GM23248 (cell line): ENCODE measurements around the gene AK8. TPM values are rescaled to one million over a fixed set of nuclear protein-coding genes. Genes with fewer than 3 reads are reported as not detected.

ENCODE experiments used
- DNase-seq: peaks from one replicate; pipeline ENCODE4 v3.0.0-alpha.2; 2015
- H2AFZ ChIP-seq: fragments of 200-600 bp; sonication (generic); 2 replicates; pipeline ENCODE4 v1.6.1; 2016; ENCODE audit warnings: antibody characterized with exemption
- H3F3A ChIP-seq: fragments of 200-600 bp; sonication (generic); 2 replicates; pipeline ENCODE4 v1.6.1; 2016; ENCODE audit warnings: mild to moderate bottlenecking, antibody characterized with exemption, mixed run types; ENCODE audit not compliant: insufficient read depth
- H3K27ac ChIP-seq: fragments of 200-600 bp; sonication (generic); 2 replicates; pipeline ENCODE4 v1.5.1; 2016; ENCODE audit warnings: mild to moderate bottlenecking
- H3K27me3 ChIP-seq: fragments of 200-600 bp; sonication (generic); replicated peaks from 2 replicates; pipeline ENCODE4 v1.6.1; 2016; ENCODE audit warnings: mild to moderate bottlenecking; ENCODE audit not compliant: insufficient read depth
- H3K36me3 ChIP-seq: fragments of 200-600 bp; sonication (generic); 2 replicates; pipeline ENCODE4 v1.6.1; 2016; ENCODE audit warnings: low read depth, mild to moderate bottlenecking
- H3K4me1 ChIP-seq: fragments of 200-600 bp; sonication (generic); 2 replicates; pipeline ENCODE4 v1.6.1; 2016; ENCODE audit warnings: mild to moderate bottlenecking; ENCODE audit not compliant: insufficient read depth
- H3K4me2 ChIP-seq: fragments of 200-600 bp; sonication (generic); one replicate; pipeline ENCODE4 v1.6.1; 2016; ENCODE audit warnings: mild to moderate bottlenecking; ENCODE audit not compliant: unreplicated experiment
- H3K4me3 ChIP-seq: fragments of 200-600 bp; sonication (generic); 2 replicates; pipeline ENCODE4 v1.5.1; 2016; ENCODE audit warnings: mild to moderate bottlenecking
- H3K79me2 ChIP-seq: fragments of 200-600 bp; sonication (generic); 2 replicates; pipeline ENCODE4 v1.6.1; 2016; ENCODE audit warnings: mild to moderate bottlenecking; ENCODE audit not compliant: insufficient read depth
- H3K9ac ChIP-seq: fragments of 200-600 bp; sonication (generic); 2 replicates; pipeline ENCODE4 v1.6.1; 2016; ENCODE audit warnings: mild to moderate bottlenecking
- H3K9me2 ChIP-seq: fragments of 200-600 bp; sonication (generic); 2 replicates; pipeline ENCODE4 v1.6.1; 2016; ENCODE audit warnings: mixed run types, mild to moderate bottlenecking, moderate library complexity; ENCODE audit not compliant: insufficient read depth
- H3K9me3 ChIP-seq: fragments of 200-600 bp; sonication (generic); one replicate; pipeline ENCODE4 v1.6.1; 2017; ENCODE audit warnings: low read depth
- H4K20me1 ChIP-seq: fragments of 200-600 bp; sonication (generic); 2 replicates; pipeline ENCODE4 v1.6.0; 2016; ENCODE audit not compliant: insufficient read depth
- EZH2 ChIP-seq: fragments of 200-600 bp; sonication (generic); IDR thresholded peaks from 2 replicates; pipeline ENCODE4 v1.6.1; 2018; ENCODE audit warnings: antibody characterized with exemption, mild to moderate bottlenecking; ENCODE audit not compliant: insufficient read depth, poor library complexity, severe bottlenecking
- EZH2phosphoT487 ChIP-seq: fragments of 200-600 bp; sonication (generic); IDR thresholded peaks from 2 replicates; pipeline ENCODE4 v1.6.1; 2018; ENCODE audit warnings: antibody characterized with exemption, moderate library complexity, mild to moderate bottlenecking, low read depth; ENCODE audit not compliant: insufficient read depth
- WGBS, 2 experiments: methylation state at CpG; one replicate each; pipeline ENCODE4 v1.1.6; 2015 to 2017; ENCODE audit warnings: low lambda C conversion rate in 2 of 2, low coverage in 1 of 2; ENCODE audit errors: missing lambda C conversion rate in 2 of 2; 5-methylcytosine and 5-hydroxymethylcytosine counted together
- in situ Hi-C: fragments of 300-500 bp; cut with MboI; formaldehyde crosslinking; loops from 2 replicates; pipeline ENCODE4 v1.15.0; 2020
- polyA plus RNA-seq: library from polyadenylated mRNA; unstranded; fragments of >200 nt; fragmentation: Nextera tagmentation; extraction: Ambion mirVana; gene quantifications from 2 replicates; pipeline ENCODE4 v1.2.1, GENCODE V29; 2016
- total RNA-seq: library from RNA; depleted of rRNA; stranded (reverse); fragments of >200 nt; shearing (Covaris generic); gene quantifications from 2 replicates; pipeline ENCODE4 v1.2.3, GENCODE V29; 2014

Gene AK8
- total and polyA plus RNA-seq, 2 experiments from 2014 or later, result 0.32 to 0.89 TPM

- WGBS, 2 experiments, result 91 to 96% methylated on average over 3 of the region's 3 CpGs
- no peak for TF ChIP-seq EZH2phosphoT487
- TF ChIP-seq EZH2, result no peak
- H3K9me2 ChIP-seq, result no peaks in the 10 kb centered on the region
- no peak overlapping the region for H3K27ac ChIP-seq
- H3K36me3 ChIP-seq, result no peaks in the 10 kb centered on the region
- no peak overlapping the region for H3K9ac ChIP-seq
- H3K79me2 ChIP-seq, result no peaks in the 10 kb centered on the region
- H3K27me3 ChIP-seq, result peaks cover 14% of the 10 kb centered on the region
- no peak overlapping the region for H2AFZ ChIP-seq
- H3K9me3 ChIP-seq, result no peaks in the 10 kb centered on the region
- no peak overlapping the region for H3K4me2 ChIP-seq
- H3K4me1 ChIP-seq, result peaks cover 8% of the 10 kb centered on the region; the same call in 1 of the 2 replicates
- H4K20me1 ChIP-seq, result no peaks in the 10 kb centered on the region
- DNase-seq, result no peak
- no peaks in the 10 kb centered on the region for H3F3A ChIP-seq
- in situ Hi-C loops, result no loop called here
- no peak overlapping the region for H3K4me3 ChIP-seq
Observed at GRCh38 chr9:132861666-132862065, 16.4 kb downstream of the AK8 start.

GRCh38 chr9:132858751-132859150, 19.3 kb downstream of the AK8 start:
- Histone ChIP-seq H3K4me3 (no peak overlapping the region), H3K9ac (no peak overlapping the region), H3K27ac (no peak overlapping the region), H3K36me3 (no peaks in the 10 kb centered on the region), H3K9me3 (no peaks in the 10 kb centered on the region), H2AFZ (no peak overlapping the region), H3K4me2 (no peak overlapping the region), H3K9me2 (no peaks in the 10 kb centered on the region), H3K27me3 (peaks cover 14% of the 10 kb centered on the region), H4K20me1 (no peaks in the 10 kb centered on the region), H3K79me2 (no peaks in the 10 kb centered on the region), H3F3A (no peaks in the 10 kb centered on the region), H3K4me1 (peaks cover 8% of the 10 kb centered on the region; the same call in 1 of the 2 replicates)
- DNase-seq, result peak; percentile 12
- in situ Hi-C loops, result no loop called here
- TF ChIP-seq EZH2 (no peak), EZH2phosphoT487 (no peak)
- WGBS, 2 experiments, result 42 to 44% methylated on average over 7 of the region's 7 CpGs

GRCh38 chr9:132857616-132858342, 20.3 kb downstream of the AK8 start:
- H3K79me2 ChIP-seq, result no peaks in the 10 kb centered on the region
- peak overlapping the region; percentile 18 for H3K4me2 ChIP-seq
- peak; percentile 63 for DNase-seq
- no peak overlapping the region for H2AFZ ChIP-seq
- in situ Hi-C loops, result no loop called here
- H3K27me3 ChIP-seq, result peaks cover 14% of the 10 kb centered on the region
- H3K36me3 ChIP-seq, result no peaks in the 10 kb centered on the region
- TF ChIP-seq EZH2 (no peak), EZH2phosphoT487 (no peak)
- H3K9ac ChIP-seq, result no peak overlapping the region
- H3K9me2 ChIP-seq, result no peaks in the 10 kb centered on the region
- H3K27ac ChIP-seq, result no peak overlapping the region
- H3K4me3 ChIP-seq, result no peak overlapping the region
- H3F3A ChIP-seq, result no peaks in the 10 kb centered on the region
- H3K9me3 ChIP-seq, result no peaks in the 10 kb centered on the region
- no peaks in the 10 kb centered on the region for H4K20me1 ChIP-seq
- WGBS, 2 experiments, result 40 to 52% methylated on average over 21 to 24 of the region's 24 CpGs
- H3K4me1 ChIP-seq, result peaks cover 8% of the 10 kb centered on the region; the same call in 1 of the 2 replicates

GRCh38 chr9:132857031-132857430, 21.1 kb downstream of the AK8 start:
- H3K9me2 ChIP-seq, result no peaks in the 10 kb centered on the region
- peaks cover 8% of the 10 kb centered on the region; the same call in 1 of the 2 replicates for H3K4me1 ChIP-seq
- TF ChIP-seq EZH2, result no peak
- no peak for TF ChIP-seq EZH2phosphoT487
- H3K79me2 ChIP-seq, result no peaks in the 10 kb centered on the region
- H3F3A ChIP-seq, result no peaks in the 10 kb centered on the region
- 19 to 22% methylated on average over 8 of the region's 8 CpGs for WGBS, 2 experiments
- in situ Hi-C loops, result no loop called here
- H3K36me3 ChIP-seq, result no peaks in the 10 kb centered on the region
- H3K9me3 ChIP-seq, result no peaks in the 10 kb centered on the region
- no peak overlapping the region for H3K9ac ChIP-seq
- no peak overlapping the region for H3K27ac ChIP-seq
- H2AFZ ChIP-seq, result 0 out of 2 replicates have a peak overlapping the region, but pooled peaks have one; percentile 41
- peak overlapping the region; percentile 18 for H3K4me2 ChIP-seq
- H3K4me3 ChIP-seq, result no peak overlapping the region
- H3K27me3 ChIP-seq, result peaks cover 14% of the 10 kb centered on the region
- H4K20me1 ChIP-seq, result no peaks in the 10 kb centered on the region
- DNase-seq, result peak; percentile 84
